Activated B cell treated with CpG ODN at 0.5 μM for 24 hours (primary cell): Measurements from ENCODE around the gene PPP3CB. TPM values are rescaled to one million over a fixed set of nuclear protein-coding genes. Genes with fewer than 3 reads are reported as not detected.

Experiments
- ATAC-seq: fragments of 200-7000 bp; cut with Tn5 transposase; one replicate; pipeline ENCODE4 v1.10.0; 2021; ENCODE audit warnings: low read depth, mild to moderate bottlenecking, moderate library complexity
- CTCF ChIA-PET: fragments of 350-600 bp; sonication (Branson Sonifier 250); formaldehyde crosslinking; loops from one replicate; lab custom pipeline; 2021; ENCODE audit warnings: antibody characterized with exemption; lab: Charles Lee
- POLR2A ChIA-PET: fragments of 350-600 bp; sonication (Branson Sonifier 250); formaldehyde crosslinking; loops from one replicate; lab custom pipeline; 2021; ENCODE audit warnings: antibody characterized with exemption; lab: Charles Lee
- DNase-seq: peaks from one replicate; pipeline ENCODE4 v3.0.0; 2022
- H3K27ac Mint-ChIP-seq: one replicate; pipeline ENCODE4 v1.8.0; 2020; ENCODE audit warnings: mixed read lengths
- H3K27me3 Mint-ChIP-seq: one replicate; pipeline ENCODE4 v1.8.0; 2021; ENCODE audit warnings: mixed read lengths
- H3K36me3 Mint-ChIP-seq: one replicate; pipeline ENCODE4 v1.8.0; 2021; ENCODE audit warnings: low read depth, mixed read lengths
- H3K4me1 Mint-ChIP-seq: one replicate; pipeline ENCODE4 v1.8.0; 2021; ENCODE audit warnings: mixed read lengths
- H3K4me3 Mint-ChIP-seq: one replicate; pipeline ENCODE4 v1.8.0; 2020; ENCODE audit warnings: mild to moderate bottlenecking, mixed read lengths
- H3K9me3 Mint-ChIP-seq: one replicate; pipeline ENCODE4 v1.8.0; 2020; ENCODE audit warnings: mixed read lengths
- intact Hi-C: fragments of 100-400 bp; cut with micrococcal nuclease; formaldehyde crosslinking; loops from one replicate; pipeline ENCODE4 v1.15.1; 2024
- total RNA-seq: library from RNA; stranded (reverse); gene quantifications from 2 replicates; pipeline ENCODE4 v1.2.3, GENCODE V29; 2022
- TF ChIP-seq, protein P1 (sequence below): fragments of 200-600 bp; IDR thresholded peaks from one replicate; pipeline ENCODE4 v1.8.0; 2022; ENCODE audit warnings: antibody characterized with exemption, mild to moderate bottlenecking

PPP3CB gene
- total RNA-seq, 1 donor from 2014 or later = 43.3 TPM

DNA sequence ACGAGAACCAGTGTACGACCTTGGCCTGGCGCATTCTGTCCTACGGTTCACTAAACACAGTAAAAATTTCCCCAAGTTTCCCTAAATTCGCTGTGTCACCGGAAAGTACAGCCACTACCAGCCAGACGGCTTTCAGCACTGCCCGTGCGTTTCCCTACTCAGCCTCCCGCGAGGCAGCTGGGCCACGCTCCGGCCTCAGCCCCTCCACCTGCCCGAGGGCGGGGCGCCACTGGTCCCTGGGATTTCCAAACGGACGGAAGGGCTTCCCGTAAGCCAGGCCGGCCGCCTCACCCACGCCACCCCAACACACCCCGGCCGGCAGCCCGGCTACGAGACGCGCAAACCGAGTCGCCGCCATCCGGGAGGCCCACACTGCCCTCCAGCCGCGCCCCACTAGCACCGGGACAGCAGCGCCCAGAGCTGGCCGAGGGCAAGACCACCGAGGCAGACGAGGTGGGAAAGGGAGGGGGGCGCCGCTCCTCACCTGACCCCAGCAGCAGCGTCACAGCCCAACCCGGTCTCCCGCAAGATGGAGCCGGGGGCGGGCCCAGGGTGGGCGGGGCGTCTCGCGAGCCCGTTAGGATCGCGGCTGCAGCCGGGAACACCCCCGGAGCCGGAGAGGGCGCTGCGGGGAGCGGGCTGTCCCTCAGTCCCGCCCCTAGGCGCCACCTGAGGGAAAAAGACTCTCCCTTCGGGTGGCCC, 82.1 kb downstream of the PPP3CB start, which contains the start of gene ANXA7:
Gene ANXA7, minus strand, starts transcription at position 531 of the 702 bp plus-strand sequence. CDS start 13,202 bp downstream, outside the sequence.
- POLR2A ChIA-PET = interaction anchor here (0.5 to 4.8 kb wide), 7 partner anchors 55 to 1412 kb away, joined by 3 to 39 read pairs (median 4); partner anchors contain the start of genes CFAP70, DNAJC9, PPP3CB and SEC24C
- H3K4me1 Mint-ChIP-seq = peaks cover 56% of the 10 kb centered on the region
- peak; percentile 93 for ATAC-seq

DNA sequence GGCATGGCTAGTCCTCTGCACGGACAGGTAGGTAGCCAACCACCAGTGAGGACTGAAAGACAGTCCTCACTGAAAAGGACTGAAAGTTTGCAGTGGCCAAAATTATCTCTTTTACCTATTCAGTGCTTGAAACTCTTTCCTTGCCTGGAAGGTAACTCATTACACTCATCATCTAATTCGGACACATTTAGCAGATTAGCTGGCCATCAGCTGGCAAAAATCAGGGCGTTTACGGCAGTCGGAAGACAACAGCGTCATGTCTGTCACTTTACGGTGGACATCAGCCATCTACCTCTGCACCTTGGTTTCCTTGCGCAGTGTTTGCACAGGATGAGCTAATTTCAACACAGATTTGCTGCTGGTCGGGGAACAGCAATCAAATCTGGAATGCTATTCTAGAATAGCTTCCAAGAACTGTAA, 82.7 kb downstream of the PPP3CB start:
- POLR2A ChIA-PET = interaction anchor here (0.5 to 4.8 kb wide), 8 partner anchors 54 to 1413 kb away, joined by 3 to 39 read pairs (median 4); partner anchors contain the start of genes CFAP70, DNAJC9, PPP3CB and SEC24C

More for the DNA sequence above, 82.1 kb downstream of the PPP3CB start, which contains the start of gene ANXA7:
- Mint-ChIP-seq H3K27me3 (no peaks in the 10 kb centered on the region), H3K4me3 (peak within 1 kb of the TSS; percentile 92), H3K9me3 (no peaks in the 10 kb centered on the region), H3K27ac (peak within 1 kb of the TSS; percentile 86), H3K36me3 (peaks cover 16% of the 10 kb centered on the region)
- DNase-seq = peak; percentile 86
- CTCF ChIA-PET = no interaction called here
- TF ChIP-seq, protein P1, sequence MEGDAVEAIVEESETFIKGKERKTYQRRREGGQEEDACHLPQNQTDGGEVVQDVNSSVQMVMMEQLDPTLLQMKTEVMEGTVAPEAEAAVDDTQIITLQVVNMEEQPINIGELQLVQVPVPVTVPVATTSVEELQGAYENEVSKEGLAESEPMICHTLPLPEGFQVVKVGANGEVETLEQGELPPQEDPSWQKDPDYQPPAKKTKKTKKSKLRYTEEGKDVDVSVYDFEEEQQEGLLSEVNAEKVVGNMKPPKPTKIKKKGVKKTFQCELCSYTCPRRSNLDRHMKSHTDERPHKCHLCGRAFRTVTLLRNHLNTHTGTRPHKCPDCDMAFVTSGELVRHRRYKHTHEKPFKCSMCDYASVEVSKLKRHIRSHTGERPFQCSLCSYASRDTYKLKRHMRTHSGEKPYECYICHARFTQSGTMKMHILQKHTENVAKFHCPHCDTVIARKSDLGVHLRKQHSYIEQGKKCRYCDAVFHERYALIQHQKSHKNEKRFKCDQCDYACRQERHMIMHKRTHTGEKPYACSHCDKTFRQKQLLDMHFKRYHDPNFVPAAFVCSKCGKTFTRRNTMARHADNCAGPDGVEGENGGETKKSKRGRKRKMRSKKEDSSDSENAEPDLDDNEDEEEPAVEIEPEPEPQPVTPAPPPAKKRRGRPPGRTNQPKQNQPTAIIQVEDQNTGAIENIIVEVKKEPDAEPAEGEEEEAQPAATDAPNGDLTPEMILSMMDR = no peak
- intact Hi-C loops = loop anchor here (1.0 to 5.0 kb wide), 8 partner anchors 55 to 1646 kb away; partner anchors contain the start of genes CFAP70, DNAJC9, MRPS16 and NDST2

DNA sequence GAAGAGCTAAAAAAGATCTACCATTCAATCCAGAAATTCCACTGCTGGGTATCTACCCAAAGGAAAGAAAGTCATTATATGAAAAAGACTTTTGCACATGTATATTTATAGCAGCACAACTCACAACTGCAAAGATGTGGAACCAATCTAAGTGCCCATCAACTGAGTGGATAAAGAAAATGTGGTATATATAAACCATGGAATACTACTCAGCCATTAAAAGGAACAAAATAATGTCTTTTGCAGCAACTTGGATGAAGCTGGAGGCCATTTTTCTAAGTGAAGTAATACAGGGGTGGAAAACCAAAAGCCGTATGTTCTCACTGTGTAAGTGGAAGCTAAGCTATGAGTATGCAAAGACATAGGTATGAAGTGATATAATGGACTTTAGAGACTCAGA, 84.9 kb downstream of the PPP3CB start:
- ChIA-PET POLR2A (interaction anchor here (1.0 to 4.8 kb wide), 2 partner anchors 85 to 164 kb away, joined by 8 to 39 read pairs; partner anchors contain the start of genes DNAJC9 and PPP3CB), CTCF (no interaction called here)
- Mint-ChIP-seq H3K9me3 (no peaks in the 10 kb centered on the region), H3K4me3 (no peak overlapping the region), H3K4me1 (peaks cover 69% of the 10 kb centered on the region), H3K36me3 (peaks cover 30% of the 10 kb centered on the region), H3K27me3 (no peaks in the 10 kb centered on the region), H3K27ac (no peak overlapping the region)
- ATAC-seq (no peak), DNase-seq (no peak)
- TF ChIP-seq, protein P1 = no peak
- intact Hi-C loops = loop anchor here (5.0 kb wide), 1 partner anchor 1644 kb away; no protein-coding TSS in a partner anchor

More for the DNA sequence above, 82.7 kb downstream of the PPP3CB start:
- TF ChIP-seq, protein P1 = no peak
- Mint-ChIP-seq H3K36me3 (peaks cover 16% of the 10 kb centered on the region), H3K4me1 (peaks cover 57% of the 10 kb centered on the region), H3K4me3 (peak overlapping the region; percentile 92), H3K9me3 (no peaks in the 10 kb centered on the region), H3K27ac (peak overlapping the region; percentile 86), H3K27me3 (no peaks in the 10 kb centered on the region)
- DNase-seq = no peak
- intact Hi-C loops = loop anchor here (1.0 to 5.0 kb wide), 5 partner anchors 82 to 1646 kb away; partner anchors contain the start of genes DNAJC9 and NDST2
- ATAC-seq = no peak
- CTCF ChIA-PET = no interaction called here

DNA sequence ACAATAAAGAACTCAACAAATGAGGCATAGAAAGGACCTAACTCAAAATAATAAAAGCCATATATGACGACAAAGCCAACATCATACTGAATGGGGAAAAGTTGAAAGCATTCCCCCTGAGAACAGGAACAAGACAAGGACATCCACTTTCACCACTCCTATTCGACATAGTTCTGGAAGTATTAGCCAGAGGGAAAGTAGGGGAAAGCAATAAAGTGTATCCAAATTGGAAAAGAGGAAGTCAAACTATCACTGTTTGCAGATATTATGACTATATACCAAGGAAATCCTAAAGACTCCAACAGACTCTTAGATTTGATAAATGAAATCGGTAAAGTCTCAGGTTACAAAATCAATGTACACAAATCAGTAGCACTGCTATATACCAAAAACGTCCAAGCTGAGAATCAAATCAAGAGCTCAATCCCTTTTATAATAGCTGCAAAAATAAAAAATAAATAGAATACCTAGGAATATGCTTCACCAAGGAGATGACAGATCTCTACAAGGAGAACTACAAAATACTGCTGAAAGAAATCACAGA, 86.8 kb downstream of the PPP3CB start:
- ATAC-seq (no peak), DNase-seq (no peak)
- Mint-ChIP-seq H3K27me3 (no peaks in the 10 kb centered on the region), H3K9me3 (no peaks in the 10 kb centered on the region), H3K4me1 (peaks cover 65% of the 10 kb centered on the region), H3K4me3 (peak overlapping the region; percentile 3), H3K36me3 (peaks cover 35% of the 10 kb centered on the region), H3K27ac (no peak overlapping the region)
- ChIA-PET POLR2A (no interaction called here), CTCF (no interaction called here)
- TF ChIP-seq, protein P1 = no peak
- intact Hi-C loops = no loop called here

DNA sequence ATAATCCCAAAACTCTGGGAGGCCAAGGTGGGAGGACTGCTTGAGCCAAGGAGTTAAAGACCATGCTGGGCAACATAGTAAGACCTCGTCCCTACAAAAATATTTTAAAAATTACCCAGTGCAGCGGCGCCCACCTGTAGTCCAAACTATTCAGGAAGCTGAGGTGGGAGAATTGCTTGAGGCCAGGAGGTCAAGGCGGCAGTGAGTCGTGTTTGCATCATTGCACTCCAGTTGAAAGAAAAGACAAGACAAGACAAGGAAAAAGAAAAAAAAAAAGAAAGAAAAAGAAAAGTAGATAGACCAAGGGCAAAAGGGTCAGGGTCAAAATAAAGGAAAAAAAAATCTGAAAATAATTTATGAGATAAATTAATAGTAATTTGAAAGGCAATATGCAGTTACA, 87.8 kb downstream of the PPP3CB start:
- Mint-ChIP-seq H3K4me1 (peaks cover 61% of the 10 kb centered on the region), H3K36me3 (peaks cover 30% of the 10 kb centered on the region), H3K27ac (no peak overlapping the region), H3K4me3 (no peak overlapping the region), H3K9me3 (no peaks in the 10 kb centered on the region), H3K27me3 (no peaks in the 10 kb centered on the region)
- POLR2A ChIA-PET = no interaction called here
- CTCF ChIA-PET = no interaction called here
- TF ChIP-seq, protein P1 = no peak
- intact Hi-C loops = no loop called here
- ATAC-seq = no peak
- no peak for DNase-seq
